Lung microvascular endothelial cell (primary cell): ENCODE data around the gene COG5. TPM values are rescaled to one million over a fixed set of nuclear protein-coding genes. Genes with fewer than 3 reads are reported as not detected.
A peak's percentile ranks its signal among the peaks of the same experiment; 100 is the strongest.
"Not testable (repeated sequence)": the region's sequence is repeated elsewhere in the genome, so short reads cannot be mapped to it uniquely, and the experiment has no call there.

Source experiments
- DNase-seq, 2 donors: peaks; one replicate each; pipeline versions ENCODE4 v3.0.0 to v3.0.0-alpha.2; 2010; ENCODE audit warnings: low read depth in 2 of 2
- total RNA-seq: library from RNA; depleted of rRNA; stranded (reverse); fragments of >200 nt; gene quantifications from 2 replicates; pipeline ENCODE4 v1.2.1, GENCODE V29; 2014

Gene COG5
- total RNA-seq, 1 donor from 2014 or later = 19.6 TPM

DNA sequence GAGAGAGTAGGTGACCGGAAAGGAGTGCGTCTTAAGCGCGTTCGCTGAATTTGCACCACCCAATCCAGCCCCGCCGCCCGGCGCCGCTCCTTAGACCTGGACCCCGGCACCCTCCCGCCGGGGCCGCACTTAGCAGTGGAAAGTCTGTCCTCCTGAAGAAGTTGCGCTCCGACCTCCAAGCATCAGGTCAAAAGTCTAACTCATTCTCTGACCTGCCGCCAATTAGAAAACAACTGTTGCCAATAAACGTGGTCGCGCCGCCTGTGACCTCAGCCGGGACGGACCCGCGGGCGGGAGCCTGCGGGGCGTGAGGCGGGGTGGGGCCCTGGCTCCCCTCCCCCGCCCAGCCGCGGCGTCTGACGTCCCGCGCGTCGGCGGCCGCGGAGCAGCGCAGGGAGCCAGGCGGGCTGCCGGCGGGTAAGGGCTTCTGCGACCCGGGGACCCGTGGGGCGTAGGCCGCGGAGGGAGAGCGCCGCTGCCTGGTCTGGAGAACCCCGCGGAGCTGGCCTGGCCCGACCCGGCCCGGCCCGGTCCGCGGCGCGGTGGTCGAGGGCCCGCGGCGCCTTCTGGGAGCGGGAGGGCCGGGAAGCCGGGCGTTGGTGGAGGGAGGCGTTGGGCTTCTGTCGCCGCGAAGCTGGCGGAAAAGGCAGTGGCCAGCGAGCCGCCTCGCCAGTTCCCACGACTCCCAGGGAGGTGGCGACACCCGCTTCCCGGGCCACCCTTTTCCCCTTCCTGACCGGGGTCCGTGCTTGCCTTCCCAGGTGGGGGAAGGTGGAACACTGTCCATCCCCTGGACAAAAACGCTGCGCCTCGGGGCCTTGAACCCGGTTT lies 16.4 kb upstream of the COG5 start, which contains the start of gene BCAP29:
BCAP29 (plus strand) TSS at position 362 of the 831 bp plus-strand sequence. CDS start 527 bp downstream, outside the sequence.
- peak; percentile 75 to 80 for DNase-seq

DNA sequence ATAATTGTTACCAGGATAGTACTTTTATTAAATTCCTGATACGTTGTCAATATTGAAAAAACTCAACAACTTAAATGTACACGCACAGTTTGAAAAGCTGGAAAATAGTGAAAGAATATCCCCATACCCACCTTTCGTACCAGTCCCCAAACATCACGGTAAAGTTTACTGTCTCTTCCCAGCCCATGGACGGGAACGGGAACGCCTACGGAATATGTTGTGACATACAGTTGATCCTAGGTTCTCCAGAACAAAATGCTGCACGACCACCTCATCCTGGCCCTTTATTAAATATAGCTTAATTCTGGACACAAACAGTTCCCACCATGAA lies 15.8 kb upstream of the COG5 start:
- peak in 1 of 2 donors; percentile 61 for DNase-seq

GRCh38 chr7:107573537-107573936 lies 9.8 kb upstream of the COG5 start:
- DNase-seq = no peak

DNA sequence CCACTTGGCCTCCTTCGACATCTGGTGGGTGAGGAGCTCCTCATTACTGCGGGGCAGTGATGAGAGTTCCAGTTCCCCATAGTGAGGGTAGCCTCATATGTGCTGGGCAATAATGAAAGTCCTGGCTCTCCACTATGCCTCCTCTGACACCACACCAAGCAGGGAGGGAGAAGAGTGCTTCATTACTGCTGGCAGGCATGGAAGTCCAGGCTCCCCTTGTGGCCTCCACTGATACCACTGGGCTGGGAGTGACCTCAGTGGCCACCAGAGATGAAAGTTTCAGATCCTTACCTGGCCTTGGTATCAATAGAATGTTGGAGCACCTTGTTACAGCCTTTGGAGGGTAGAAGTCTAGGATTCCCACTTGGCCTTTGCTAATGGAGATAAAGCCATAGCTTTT lies 6.6 kb upstream of the COG5 start:
- no peak for DNase-seq

DNA sequence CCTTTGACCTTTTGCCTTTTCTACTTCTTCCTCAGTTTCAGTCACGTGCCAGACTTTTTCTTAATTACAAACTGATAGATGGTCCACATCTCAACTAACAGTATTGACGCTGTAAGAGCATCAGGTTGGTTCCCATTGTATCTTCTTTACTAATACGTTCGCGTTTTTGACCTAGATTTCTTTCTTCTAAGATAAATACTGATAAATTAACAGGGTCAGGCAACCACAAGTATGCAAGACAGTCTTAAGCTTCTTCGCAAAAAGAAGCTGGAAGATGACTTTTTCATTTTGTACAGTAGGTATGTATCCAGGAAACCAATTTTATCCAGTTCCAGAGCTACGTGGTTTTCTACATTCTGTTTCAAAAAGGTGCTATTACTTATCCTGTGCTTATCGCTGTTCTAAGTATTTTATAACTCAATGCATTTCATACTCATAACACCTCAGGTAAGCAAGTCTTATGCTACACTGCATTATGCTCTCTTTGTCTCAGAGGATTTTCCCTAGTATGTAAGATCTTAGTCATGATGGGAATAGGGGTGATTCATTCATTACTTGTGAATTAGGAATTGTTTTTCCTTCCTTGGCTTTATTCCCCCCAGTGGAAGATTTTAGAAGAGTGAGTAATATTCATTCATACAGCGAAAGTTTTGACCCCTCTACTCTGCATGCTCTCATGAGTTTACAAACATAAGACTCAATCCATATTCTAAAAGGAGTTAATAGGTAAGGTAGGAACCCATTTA lies 1.0 kb upstream of the COG5 start:
- DNase-seq = peak in 1 of 2 donors; percentile 85

DNA sequence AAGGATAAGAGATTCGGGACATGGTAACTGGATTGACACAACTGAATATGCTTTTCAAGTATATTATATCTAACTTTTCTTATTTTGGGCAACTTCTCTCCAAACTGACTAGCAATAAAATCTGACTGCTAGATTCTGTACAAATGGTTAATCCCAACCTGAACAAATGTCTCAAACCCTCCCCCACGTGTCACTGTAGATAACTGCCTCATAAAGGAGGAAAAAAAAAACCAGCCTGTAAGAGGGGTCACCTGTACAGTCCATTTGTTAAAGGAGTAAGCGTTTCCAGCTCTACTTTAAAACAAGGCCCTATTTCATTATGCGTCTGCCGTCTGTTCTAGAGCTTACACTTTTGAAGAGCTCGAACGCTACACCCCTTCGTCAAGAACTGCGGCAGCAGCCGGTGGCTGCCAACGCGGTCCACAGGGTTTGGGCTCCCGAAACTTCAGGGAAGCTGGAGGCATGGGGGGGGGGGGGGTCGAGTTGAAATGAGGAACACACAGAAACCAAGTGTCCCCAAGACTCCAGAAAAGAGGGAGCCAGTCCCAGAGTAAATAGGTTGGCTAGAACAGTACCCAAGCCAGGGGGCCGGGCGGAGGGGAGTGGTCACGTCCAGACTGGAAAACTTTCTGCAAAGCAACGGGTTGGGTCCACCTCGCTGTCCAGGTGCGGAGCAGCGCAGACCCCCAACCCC lies 492 bp downstream of the COG5 start:
- DNase-seq = peak in 1 of 2 donors; percentile 28

DNA sequence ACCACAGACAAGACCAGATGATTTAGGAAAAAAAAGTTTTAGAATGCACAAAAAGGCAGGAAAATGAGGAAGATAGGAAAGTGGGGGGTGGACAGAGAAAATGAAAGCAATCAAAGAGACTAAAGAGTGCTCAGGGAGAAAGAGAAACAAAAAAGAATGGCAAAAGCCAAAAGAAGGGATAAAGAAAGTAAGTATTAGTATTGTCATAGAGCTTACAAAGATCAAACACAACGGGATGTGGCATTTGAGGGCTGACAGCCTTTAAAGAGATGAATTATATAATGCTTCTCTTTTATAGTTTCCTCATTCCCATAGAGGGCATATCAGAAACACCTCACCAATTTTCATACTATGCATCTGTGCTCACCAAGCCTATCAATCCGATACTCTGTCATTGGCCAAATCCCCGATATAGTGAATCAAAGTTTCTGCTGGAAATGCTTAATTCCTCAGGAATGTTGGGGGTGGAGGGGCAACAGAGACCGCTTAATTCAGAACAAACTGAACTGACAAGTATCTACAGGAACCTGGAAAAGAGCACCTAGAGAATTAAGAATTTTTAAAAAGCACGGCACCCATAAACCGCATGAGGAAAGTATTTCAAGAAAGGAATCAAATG lies 2.7 kb downstream of the COG5 start:
- DNase-seq = no peak

DNA sequence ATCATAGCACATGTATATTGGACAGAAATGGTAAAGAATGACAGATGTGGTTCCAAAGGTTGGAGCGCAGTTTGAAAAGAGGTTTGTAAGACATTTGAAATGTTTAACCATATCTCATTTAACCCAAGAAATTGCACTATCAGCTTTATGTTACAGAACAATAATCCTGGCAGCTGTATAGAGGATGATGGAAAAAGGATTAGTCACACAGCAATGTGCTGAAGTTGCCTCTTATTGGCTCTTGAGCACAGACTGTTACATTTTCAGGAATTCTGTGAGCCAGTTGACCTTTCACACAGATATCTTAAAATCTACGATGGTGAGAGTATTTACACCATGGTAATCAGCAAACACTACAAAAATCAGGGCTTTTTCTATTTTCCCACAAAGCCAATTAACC lies 3.9 kb downstream of the COG5 start:
- DNase-seq = peak; percentile 44 to 72

GRCh38 chr7:107555893-107556292 lies 7.8 kb downstream of the COG5 start:
- no peak for DNase-seq

- no peak for DNase-seq
Observed at GRCh38 chr7:107551936-107552335, 11.8 kb downstream of the COG5 start.

DNA sequence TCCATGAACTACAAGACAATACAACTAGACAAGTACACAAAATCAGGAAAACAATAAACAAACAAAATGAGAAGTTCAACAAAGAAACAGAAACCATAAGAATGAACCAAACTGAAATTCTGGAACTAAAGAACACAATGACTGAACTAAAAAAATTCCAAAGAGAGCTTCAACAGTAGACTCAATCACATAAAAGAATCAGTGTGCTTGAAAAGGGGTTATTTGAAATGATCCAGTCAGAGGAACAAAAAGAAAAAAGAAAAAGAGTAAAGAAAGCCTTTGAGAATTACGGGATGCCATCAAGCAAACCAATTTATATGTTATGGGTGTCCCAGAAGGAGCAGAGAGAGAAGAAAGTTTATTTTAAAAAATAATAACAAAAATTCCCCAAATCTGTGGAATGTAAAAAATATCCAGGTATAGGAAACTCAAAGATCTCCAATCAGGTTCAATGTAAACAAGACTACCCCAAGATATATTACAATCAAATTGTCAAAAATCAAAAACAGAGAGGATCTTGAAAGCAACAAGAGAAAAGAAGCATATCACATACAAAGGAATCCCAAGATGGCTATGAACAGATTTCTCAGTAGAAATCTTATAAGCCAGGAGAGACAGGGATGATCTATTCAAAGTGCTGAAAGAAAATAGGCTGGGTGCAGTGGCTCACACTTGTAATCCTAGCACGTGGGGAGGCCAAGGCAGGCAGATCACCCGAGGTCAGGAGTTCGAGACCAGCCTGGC lies 18.7 kb downstream of the COG5 start:
- no peak for DNase-seq

GRCh38 chr7:107543338-107543993 lies 20.3 kb downstream of the COG5 start:
- DNase-seq = no peak

DNA sequence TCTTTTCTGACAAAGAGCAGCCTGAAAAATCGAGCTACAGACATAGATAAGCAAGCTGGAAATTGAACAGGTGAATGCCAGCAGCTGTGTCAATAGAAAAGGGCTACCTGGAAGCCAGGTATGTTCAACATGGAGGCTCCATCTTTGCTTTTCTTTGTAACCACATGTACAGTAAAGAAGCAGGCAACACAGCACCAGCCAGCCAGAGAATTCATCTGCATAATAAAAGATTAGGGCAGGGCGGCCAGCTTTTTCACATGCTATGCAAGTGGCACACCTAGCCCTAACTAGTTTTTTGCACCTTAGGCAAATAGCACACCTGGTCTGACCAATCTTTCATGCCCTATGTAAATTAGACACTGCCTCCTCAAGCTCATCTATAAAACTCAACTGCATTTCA lies 25.7 kb downstream of the COG5 start:
- DNase-seq = no peak

DNA sequence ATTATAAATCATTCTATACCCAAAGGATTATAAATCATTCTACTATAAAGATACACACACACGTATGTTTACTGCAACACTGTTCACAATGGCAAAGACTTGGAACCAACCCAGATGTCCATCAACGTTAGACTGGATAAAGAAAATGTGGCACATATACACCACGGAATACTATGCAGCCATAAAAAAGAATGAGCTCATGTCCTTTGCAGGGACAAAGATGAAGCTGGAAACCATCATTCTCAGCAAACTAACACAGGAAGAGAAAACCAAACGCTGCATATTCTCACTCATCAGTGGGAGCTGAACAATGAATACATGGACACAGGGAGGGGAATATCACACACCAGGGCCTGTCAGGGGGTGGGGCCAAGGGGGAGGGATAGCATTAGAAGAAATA lies 26.5 kb downstream of the COG5 start:
- DNase-seq = not testable (repeated sequence)

GRCh38 chr7:107534139-107534538 lies 29.6 kb downstream of the COG5 start:
- DNase-seq = no peak

DNA sequence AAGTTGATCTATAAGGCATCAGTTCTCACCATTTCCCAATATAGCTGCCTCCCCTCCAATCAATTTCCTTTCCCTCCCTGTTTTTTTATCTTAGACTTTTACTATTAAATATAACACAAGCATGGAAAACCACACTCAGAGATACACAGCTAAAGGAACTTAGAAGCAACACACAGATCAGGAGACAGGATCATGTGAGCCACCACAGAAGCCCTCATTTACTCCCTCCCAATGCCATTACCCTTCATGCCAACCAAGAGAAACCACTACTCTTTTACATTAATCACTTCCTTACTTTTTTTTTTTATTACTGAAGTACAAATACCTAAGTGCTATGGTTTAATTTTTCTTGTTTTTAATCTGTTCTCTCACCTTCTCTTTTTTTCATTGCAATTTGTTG lies 33.0 kb downstream of the COG5 start:
- DNase-seq = no peak

DNA sequence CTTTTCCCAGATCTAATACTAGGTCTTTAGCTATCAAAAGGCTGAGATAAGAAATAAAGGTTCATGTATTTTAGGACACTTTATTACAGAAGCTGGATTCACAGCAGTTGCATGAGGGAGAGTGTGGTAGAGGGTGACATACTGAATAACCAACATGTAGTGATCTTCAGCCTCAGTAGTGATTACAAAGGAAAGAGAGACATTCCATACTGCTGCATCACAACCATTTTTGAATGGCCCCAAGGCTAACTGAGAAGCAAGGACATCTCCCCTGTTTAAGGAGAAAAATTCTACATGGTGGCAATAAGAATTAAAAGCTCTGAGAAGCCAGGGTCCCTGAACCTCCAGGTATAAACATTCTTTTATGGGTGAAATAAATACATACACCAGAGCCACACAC lies 35.3 kb downstream of the COG5 start:
- DNase-seq = peak in 1 of 2 donors; percentile 42

- DNase-seq = no peak
Observed at GRCh38 chr7:107527196-107527595, 36.5 kb downstream of the COG5 start.

DNA sequence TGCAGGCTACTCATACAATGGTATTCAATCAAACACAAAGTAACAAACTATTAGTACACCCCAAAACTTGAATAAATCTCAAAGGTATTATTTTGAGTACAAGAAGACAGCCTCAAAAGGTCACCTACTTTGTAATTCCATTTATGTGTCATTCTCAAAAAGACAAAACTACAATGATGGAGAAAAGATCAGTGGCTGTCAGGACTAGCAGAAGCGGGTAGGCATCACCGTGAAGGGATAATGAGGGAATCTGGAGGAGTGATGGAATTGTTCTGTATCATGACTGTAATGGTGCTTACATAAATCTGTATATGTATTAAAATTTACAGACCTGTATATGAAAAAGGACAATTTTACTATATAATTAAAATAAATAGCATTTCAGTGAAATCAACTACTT lies 37.0 kb downstream of the COG5 start:
- DNase-seq = no peak

- peak; percentile 63 to 79 for DNase-seq
Observed at GRCh38 chr7:107506674-107507339, 56.9 kb downstream of the COG5 start.
